Naive thymus-derived CD4-positive, alpha-beta T cell (primary cell): ENCODE results near the gene PRLR. TPM values are rescaled to one million over a fixed set of nuclear protein-coding genes. Genes with fewer than 3 reads are reported as not detected.

ENCODE experiments used
- ATAC-seq: fragments of 150-1000 bp; cut with Tn5 transposase; 2 replicates; pipeline ENCODE4 v1.10.0; 2021; ENCODE audit warnings: mild to moderate bottlenecking, moderate library complexity
- CTCF ChIA-PET: fragments of 350-600 bp; sonication (Branson Sonifier 250); formaldehyde crosslinking; loops from one replicate; lab custom pipeline; 2021; ENCODE audit warnings: antibody characterized with exemption; lab: Charles Lee
- POLR2A ChIA-PET: fragments of 350-600 bp; sonication (Branson Sonifier 250); formaldehyde crosslinking; loops from one replicate; lab custom pipeline; 2021; ENCODE audit warnings: antibody characterized with exemption, inconsistent platforms; lab: Charles Lee
- DNase-seq, 9 donors: peaks; one replicate each; pipeline versions ENCODE4 v3.0.0 to v3.0.0-alpha.2; 2020 to 2022; ENCODE audit warnings: mixed read lengths in 1 of 9
- H3K27ac ChIP-seq: one replicate; pipeline ENCODE4 v1.7.0; 2013; ENCODE audit warnings: mild to moderate bottlenecking, low read depth, low read length, moderate library complexity
- H3K27me3 ChIP-seq, 2 donors: one replicate each; pipeline ENCODE4 v1.7.0; 2013; ENCODE audit warnings: low read length in 2 of 2, mild to moderate bottlenecking in 2 of 2, moderate library complexity in 2 of 2; ENCODE audit not compliant: control insufficient read depth in 2 of 2, insufficient read depth in 2 of 2
- H3K36me3 ChIP-seq, 3 experiments: 1 replicate in 2 of 3; 2 replicates in 1 of 3; pipeline ENCODE4 v1.7.0; 2013; ENCODE audit warnings: low read length in 3 of 3, mild to moderate bottlenecking in 3 of 3, moderate library complexity in 1 of 3; ENCODE audit not compliant: insufficient read depth in 3 of 3, control insufficient read depth in 2 of 3
- H3K4me1 ChIP-seq, 2 donors: one replicate each; pipeline ENCODE4 v1.7.0; 2013; ENCODE audit warnings: low read length in 2 of 2, mild to moderate bottlenecking in 2 of 2, moderate library complexity in 1 of 2; ENCODE audit not compliant: control insufficient read depth in 2 of 2, insufficient read depth in 2 of 2
- H3K4me3 ChIP-seq: 2 replicates; pipeline ENCODE4 v1.7.0; 2013; ENCODE audit warnings: mild to moderate bottlenecking, low read length
- H3K9me3 ChIP-seq, 3 experiments: 1 replicate in 2 of 3; 2 replicates in 1 of 3; pipeline ENCODE4 v1.7.0; 2013; ENCODE audit warnings: low read length in 3 of 3; ENCODE audit not compliant: control insufficient read depth in 2 of 3
- H3K27ac Mint-ChIP-seq, 9 donors: one replicate each; pipeline ENCODE4 v1.8.0; 2020 to 2022; ENCODE audit warnings: mixed read lengths in 9 of 9, mild to moderate bottlenecking in 8 of 9, moderate library complexity in 5 of 9, inconsistent platforms in 2 of 9
- H3K27me3 Mint-ChIP-seq, 5 donors: one replicate each; pipeline ENCODE4 v1.8.0; 2021 to 2022; ENCODE audit warnings: mixed read lengths in 5 of 5, mild to moderate bottlenecking in 1 of 5
- H3K36me3 Mint-ChIP-seq, 5 donors: one replicate each; pipeline ENCODE4 v1.8.0; 2020 to 2022; ENCODE audit warnings: mixed read lengths in 5 of 5, mild to moderate bottlenecking in 3 of 5, inconsistent platforms in 1 of 5
- H3K4me1 Mint-ChIP-seq, 7 donors: one replicate each; pipeline ENCODE4 v1.8.0; 2020 to 2022; ENCODE audit warnings: mixed read lengths in 7 of 7, mild to moderate bottlenecking in 3 of 7, inconsistent platforms in 1 of 7
- H3K4me3 Mint-ChIP-seq, 10 donors: one replicate each; pipeline ENCODE4 v1.8.0; 2020 to 2022; ENCODE audit warnings: mild to moderate bottlenecking in 10 of 10, mixed read lengths in 10 of 10, moderate library complexity in 6 of 10, inconsistent platforms in 2 of 10
- H3K9me3 Mint-ChIP-seq, 11 donors: one replicate each; pipeline ENCODE4 v1.8.0; 2020 to 2022; ENCODE audit warnings: mixed read lengths in 11 of 11, mild to moderate bottlenecking in 4 of 11, inconsistent platforms in 1 of 11, moderate library complexity in 1 of 11
- intact Hi-C, 2 donors: fragments of 100-400 bp; cut with micrococcal nuclease; formaldehyde crosslinking; loops; one replicate each; pipeline ENCODE4 v1.15.1; 2023
- polyA plus RNA-seq, 2 donors: library from polyadenylated mRNA; unstranded; fragments of 300-500 nt; fragmentation: Illumina TruSeq; gene quantifications; one replicate each; pipeline ENCODE4 v1.2.3, GENCODE V29; 2021
- total RNA-seq, 6 experiments: library from RNA in 5 of 6; stranded (reverse) in 5 of 6; gene quantifications; 1 replicate in 5 of 6; 2 replicates in 1 of 6; pipeline ENCODE4 v1.2.3 and lab custom pipeline; 2021 to 2026

Gene PRLR
- total and polyA plus RNA-seq, 7 experiments from 2014 or later, result 0.03 to 1.4 TPM; not detected in 5

DNA sequence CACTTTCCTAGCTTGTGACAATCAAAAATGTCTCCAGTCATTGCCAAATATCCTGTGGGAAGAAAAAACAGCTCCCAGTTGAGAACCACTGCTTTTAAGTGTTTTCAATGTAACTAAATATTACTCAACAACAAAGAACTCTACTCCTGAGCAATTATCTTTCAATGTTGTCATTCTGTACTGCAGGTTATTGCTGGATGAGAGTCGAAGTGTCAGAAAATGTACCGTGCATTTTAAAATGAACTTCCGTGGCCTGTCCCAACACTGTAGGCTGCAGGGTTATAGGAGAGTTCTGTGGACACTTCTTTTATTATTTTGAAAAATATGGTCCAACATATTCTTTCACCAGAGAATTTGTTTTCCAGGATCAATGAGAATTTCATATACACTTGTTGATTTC, 147.8 kb downstream of the PRLR start:
- no peak overlapping the region for H3K4me3 Mint-ChIP-seq
- ATAC-seq (no peak), DNase-seq (no peak)
- H3K4me3 ChIP-seq, result no peak overlapping the region
- no peaks in the 10 kb centered on the region for H3K4me1 Mint-ChIP-seq
- H3K36me3 ChIP-seq, result no peaks in the 10 kb centered on the region
- ChIA-PET CTCF (interaction anchor here (0.6 kb wide), 1 partner anchor 1633 kb away, joined by 3 read pairs; no protein-coding TSS in a partner anchor), POLR2A (no interaction called here)
- intact Hi-C loops, result no loop called here
- no peaks in the 10 kb centered on the region for H3K36me3 Mint-ChIP-seq
- no peaks in the 10 kb centered on the region for H3K27me3 ChIP-seq
- no peak overlapping the region for H3K27ac ChIP-seq
- H3K9me3 Mint-ChIP-seq, result peaks cover 0 to 7% (median 0%) of the 10 kb centered on the region in 11 donors
- peaks cover 0 to 10% (median 5%) of the 10 kb centered on the region in 5 donors for H3K27me3 Mint-ChIP-seq
- H3K9me3 ChIP-seq, result no peaks in the 10 kb centered on the region
- no peaks in the 10 kb centered on the region for H3K4me1 ChIP-seq
- no peak overlapping the region for H3K27ac Mint-ChIP-seq

DNA sequence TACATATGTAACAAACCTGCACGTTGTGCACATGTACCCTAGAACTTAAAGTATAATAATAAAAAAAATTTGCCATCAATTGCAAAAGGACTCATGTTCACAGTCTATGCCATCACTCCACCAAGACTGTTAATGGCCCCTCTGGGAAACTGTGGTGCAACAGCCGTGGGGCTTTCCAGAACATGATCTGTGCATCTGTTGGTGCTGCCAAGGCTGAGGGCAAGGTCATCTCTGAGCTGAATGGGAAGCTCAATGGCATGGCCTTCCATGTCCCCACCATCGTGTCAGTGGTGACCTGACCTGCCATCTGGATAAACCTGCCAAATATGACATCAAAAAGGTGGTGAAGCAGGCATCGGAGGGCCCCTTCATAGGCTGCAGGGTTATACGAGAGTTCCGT, 149.2 kb downstream of the PRLR start:
- H3K9me3 Mint-ChIP-seq, result peaks cover 0 to 9% (median 3%) of the 10 kb centered on the region in 11 donors
- no peak overlapping the region for H3K27ac Mint-ChIP-seq
- H3K36me3 Mint-ChIP-seq, result peaks cover 0 to 4% (median 0%) of the 10 kb centered on the region in 5 donors
- Histone ChIP-seq H3K4me1 (no peaks in the 10 kb centered on the region), H3K27me3 (no peaks in the 10 kb centered on the region), H3K36me3 (no peaks in the 10 kb centered on the region), H3K27ac (no peak overlapping the region), H3K4me3 (no peak overlapping the region), H3K9me3 (no peaks in the 10 kb centered on the region)
- H3K4me1 Mint-ChIP-seq, result no peaks in the 10 kb centered on the region
- peaks cover 0 to 12% (median 10%) of the 10 kb centered on the region in 5 donors for H3K27me3 Mint-ChIP-seq
- intact Hi-C loops, result no loop called here
- DNase-seq, result no peak
- H3K4me3 Mint-ChIP-seq, result no peak overlapping the region
- no peak for ATAC-seq
- ChIA-PET POLR2A (no interaction called here), CTCF (no interaction called here)

DNA sequence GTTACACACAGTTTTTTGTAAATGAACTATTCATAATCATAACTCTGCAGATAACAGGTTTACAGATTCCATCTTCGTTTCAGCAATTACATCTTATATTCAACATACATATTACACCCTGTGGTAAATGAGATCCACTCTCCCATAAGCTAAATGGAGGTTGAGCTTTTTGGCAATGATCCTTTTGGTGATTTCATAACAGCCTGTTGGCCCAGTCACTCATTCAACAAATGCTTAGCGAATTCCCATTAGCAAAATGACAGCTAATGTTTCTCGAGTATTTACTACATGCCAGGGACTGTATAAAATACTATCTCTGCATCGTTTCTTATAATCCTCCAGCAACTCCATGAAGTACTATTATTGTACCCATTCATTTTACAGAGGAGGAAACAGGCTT, 157.1 kb downstream of the PRLR start:
- intact Hi-C loops, result no loop called here
- CTCF ChIA-PET, result no interaction called here

DNA sequence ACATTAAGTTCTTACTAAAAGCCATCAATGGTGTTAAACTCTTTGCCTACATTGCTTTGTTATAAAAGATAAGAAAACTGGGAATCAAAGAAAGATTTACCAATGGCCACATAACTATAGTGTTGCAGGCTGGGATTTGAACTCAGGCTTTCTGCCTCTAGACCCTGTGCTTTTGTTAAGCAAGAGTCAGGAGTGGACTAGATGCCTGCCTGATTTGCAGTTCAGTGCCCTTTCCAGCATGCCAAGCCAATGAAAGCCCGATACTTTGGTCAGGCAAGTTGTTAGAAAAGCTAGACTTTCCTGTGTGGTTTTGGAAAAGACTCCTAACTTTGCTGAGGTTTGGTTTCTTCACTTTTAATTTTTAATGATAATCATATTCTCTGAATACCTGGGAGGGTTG, 161.1 kb downstream of the PRLR start:
- DNase-seq, result no peak
- intact Hi-C loops, result no loop called here
- H3K36me3 ChIP-seq, result no peaks in the 10 kb centered on the region
- H3K27ac ChIP-seq, result no peak overlapping the region
- no peak for ATAC-seq
- H3K4me1 Mint-ChIP-seq, result no peaks in the 10 kb centered on the region
- ChIA-PET POLR2A (no interaction called here), CTCF (no interaction called here)
- peaks cover 0 to 7% (median 0%) of the 10 kb centered on the region in 11 donors for H3K9me3 Mint-ChIP-seq
- H3K27ac Mint-ChIP-seq, result no peak overlapping the region
- no peaks in the 10 kb centered on the region for H3K9me3 ChIP-seq
- peaks cover 5 to 47% (median 34%) of the 10 kb centered on the region in 5 donors for H3K27me3 Mint-ChIP-seq
- no peaks in the 10 kb centered on the region for H3K27me3 ChIP-seq
- no peak overlapping the region for H3K4me3 Mint-ChIP-seq
- H3K4me1 ChIP-seq, result no peaks in the 10 kb centered on the region
- peaks cover 0 to 3% (median 0%) of the 10 kb centered on the region in 5 donors for H3K36me3 Mint-ChIP-seq
- H3K4me3 ChIP-seq, result no peak overlapping the region

More for the DNA sequence above, 157.1 kb downstream of the PRLR start:
- no peak overlapping the region for H3K4me3 ChIP-seq
- ATAC-seq (no peak), DNase-seq (no peak)
- POLR2A ChIA-PET, result no interaction called here
- no peaks in the 10 kb centered on the region for H3K9me3 ChIP-seq
- Mint-ChIP-seq H3K4me1 (no peaks in the 10 kb centered on the region), H3K9me3 (peaks cover 0 to 15% (median 3%) of the 10 kb centered on the region in 11 donors), H3K27ac (no peak overlapping the region), H3K27me3 (peaks cover 3 to 35% (median 27%) of the 10 kb centered on the region in 5 donors), H3K4me3 (no peak overlapping the region), H3K36me3 (peaks cover 0 to 8% (median 0%) of the 10 kb centered on the region in 5 donors)
- no peaks in the 10 kb centered on the region for H3K4me1 ChIP-seq
- H3K27ac ChIP-seq, result no peak overlapping the region
- H3K36me3 ChIP-seq, result no peaks in the 10 kb centered on the region
- H3K27me3 ChIP-seq, result no peaks in the 10 kb centered on the region

DNA sequence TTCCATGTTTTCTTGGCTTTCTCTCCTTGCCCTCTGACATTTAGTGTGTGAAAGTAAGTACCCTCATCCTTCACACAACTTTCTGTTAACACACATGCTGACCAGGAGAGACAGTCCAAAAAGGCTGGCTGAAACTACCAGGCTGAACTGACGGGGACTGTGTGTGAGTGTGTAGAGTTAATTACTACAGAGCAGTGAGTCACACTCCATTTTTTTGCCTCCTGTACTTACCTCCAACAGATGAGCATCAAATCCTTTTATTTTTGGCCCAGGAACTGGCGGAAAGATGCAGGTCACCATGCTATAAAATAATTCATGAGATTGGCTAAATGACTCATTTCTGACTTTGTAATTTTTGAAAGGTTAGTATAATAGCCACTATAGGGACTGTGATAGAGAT, 162.3 kb downstream of the PRLR start:
- ChIA-PET CTCF (no interaction called here), POLR2A (no interaction called here)
- Histone ChIP-seq H3K9me3 (no peaks in the 10 kb centered on the region), H3K27ac (no peak overlapping the region), H3K4me1 (no peaks in the 10 kb centered on the region), H3K4me3 (no peak overlapping the region), H3K27me3 (no peaks in the 10 kb centered on the region), H3K36me3 (no peaks in the 10 kb centered on the region)
- intact Hi-C loops, result no loop called here
- Mint-ChIP-seq H3K27ac (no peak overlapping the region), H3K27me3 (peaks cover 7 to 40% (median 26%) of the 10 kb centered on the region in 5 donors), H3K4me3 (no peak overlapping the region), H3K4me1 (no peaks in the 10 kb centered on the region), H3K36me3 (no peaks in the 10 kb centered on the region), H3K9me3 (no peaks in the 10 kb centered on the region)
- DNase-seq (no peak), ATAC-seq (no peak)

DNA sequence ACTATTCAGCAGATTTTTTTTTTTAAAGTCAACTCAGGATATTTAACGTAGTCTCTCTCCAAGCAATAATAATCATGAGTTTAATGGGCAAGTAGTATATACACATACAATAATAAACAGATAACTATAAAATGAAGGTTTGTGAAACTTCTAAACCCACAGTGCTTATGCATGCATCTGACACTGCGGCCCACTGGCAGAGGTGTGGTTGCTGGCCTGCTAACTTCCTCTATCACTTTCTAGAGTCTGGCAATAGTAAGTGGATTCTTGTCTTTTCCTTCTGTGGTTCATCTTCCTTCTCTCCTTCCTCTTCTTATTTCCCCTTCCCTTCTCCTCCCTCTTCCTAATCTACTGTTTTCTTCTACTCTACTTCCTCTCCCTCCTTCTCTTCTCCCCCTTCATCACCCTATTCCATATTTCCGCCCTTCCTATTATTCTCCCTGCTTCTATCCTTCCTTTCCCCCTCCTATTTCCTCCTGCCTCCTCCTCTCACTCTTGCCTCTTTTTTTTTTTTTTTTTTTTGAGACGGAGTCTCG, 164.0 kb downstream of the PRLR start:
- Mint-ChIP-seq H3K27ac (no peak overlapping the region), H3K9me3 (no peaks in the 10 kb centered on the region), H3K4me1 (no peaks in the 10 kb centered on the region), H3K36me3 (no peaks in the 10 kb centered on the region), H3K27me3 (peaks cover 5 to 40% (median 23%) of the 10 kb centered on the region in 5 donors), H3K4me3 (no peak overlapping the region)
- H3K4me3 ChIP-seq, result no peak overlapping the region
- no peak overlapping the region for H3K27ac ChIP-seq
- H3K9me3 ChIP-seq, result no peaks in the 10 kb centered on the region
- POLR2A ChIA-PET, result no interaction called here
- intact Hi-C loops, result no loop called here
- DNase-seq (no peak), ATAC-seq (no peak)
- CTCF ChIA-PET, result no interaction called here
- no peaks in the 10 kb centered on the region for H3K4me1 ChIP-seq
- no peaks in the 10 kb centered on the region for H3K36me3 ChIP-seq
- no peaks in the 10 kb centered on the region for H3K27me3 ChIP-seq

DNA sequence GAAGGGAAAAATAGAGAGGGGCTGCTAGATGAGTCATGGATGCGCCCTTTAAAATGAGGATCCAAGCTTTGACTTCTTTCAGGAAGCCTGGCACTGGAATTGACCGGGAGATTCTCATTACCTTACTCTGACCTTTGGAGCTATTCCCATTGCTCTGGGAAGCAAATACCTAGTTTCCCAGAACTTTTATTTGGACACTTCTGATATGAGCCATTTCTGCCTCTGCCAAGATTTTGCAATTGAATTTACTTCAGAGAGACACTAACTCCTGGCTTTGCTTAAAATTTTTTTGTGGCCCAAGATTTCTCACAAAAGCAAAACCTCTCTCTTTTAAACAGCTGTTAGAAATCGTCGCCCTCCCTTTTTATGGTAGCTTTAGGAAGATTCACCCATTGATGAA, 166.9 kb downstream of the PRLR start:
- H3K27me3 Mint-ChIP-seq, result peaks cover 0 to 38% (median 23%) of the 10 kb centered on the region in 5 donors
- Histone ChIP-seq H3K4me3 (no peak overlapping the region), H3K36me3 (no peaks in the 10 kb centered on the region), H3K27ac (no peak overlapping the region), H3K4me1 (no peaks in the 10 kb centered on the region), H3K9me3 (no peaks in the 10 kb centered on the region), H3K27me3 (no peaks in the 10 kb centered on the region)
- DNase-seq (no peak), ATAC-seq (no peak)
- H3K27ac Mint-ChIP-seq, result no peak overlapping the region
- no peaks in the 10 kb centered on the region for H3K4me1 Mint-ChIP-seq
- no peaks in the 10 kb centered on the region for H3K36me3 Mint-ChIP-seq
- intact Hi-C loops, result no loop called here
- POLR2A ChIA-PET, result no interaction called here
- H3K9me3 Mint-ChIP-seq, result no peaks in the 10 kb centered on the region
- CTCF ChIA-PET, result no interaction called here
- no peak overlapping the region for H3K4me3 Mint-ChIP-seq
